HG03060 (cell line): ENCODE results near the gene SAYSD1.
"Not testable (repeated sequence)": the region's sequence is repeated elsewhere in the genome, so short reads cannot be mapped to it uniquely, and the experiment has no call there.

ENCODE experiments used
- ATAC-seq: cut with Tn5 transposase; IDR thresholded peaks from one replicate; pipeline ENCODE4 v1.9.1; 2021; ENCODE audit warnings: low read depth, moderate number of reproducible peaks; ENCODE audit not compliant: unreplicated experiment

SAYSD1 gene, protein sequence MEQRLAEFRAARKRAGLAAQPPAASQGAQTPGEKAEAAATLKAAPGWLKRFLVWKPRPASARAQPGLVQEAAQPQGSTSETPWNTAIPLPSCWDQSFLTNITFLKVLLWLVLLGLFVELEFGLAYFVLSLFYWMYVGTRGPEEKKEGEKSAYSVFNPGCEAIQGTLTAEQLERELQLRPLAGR

DNA sequence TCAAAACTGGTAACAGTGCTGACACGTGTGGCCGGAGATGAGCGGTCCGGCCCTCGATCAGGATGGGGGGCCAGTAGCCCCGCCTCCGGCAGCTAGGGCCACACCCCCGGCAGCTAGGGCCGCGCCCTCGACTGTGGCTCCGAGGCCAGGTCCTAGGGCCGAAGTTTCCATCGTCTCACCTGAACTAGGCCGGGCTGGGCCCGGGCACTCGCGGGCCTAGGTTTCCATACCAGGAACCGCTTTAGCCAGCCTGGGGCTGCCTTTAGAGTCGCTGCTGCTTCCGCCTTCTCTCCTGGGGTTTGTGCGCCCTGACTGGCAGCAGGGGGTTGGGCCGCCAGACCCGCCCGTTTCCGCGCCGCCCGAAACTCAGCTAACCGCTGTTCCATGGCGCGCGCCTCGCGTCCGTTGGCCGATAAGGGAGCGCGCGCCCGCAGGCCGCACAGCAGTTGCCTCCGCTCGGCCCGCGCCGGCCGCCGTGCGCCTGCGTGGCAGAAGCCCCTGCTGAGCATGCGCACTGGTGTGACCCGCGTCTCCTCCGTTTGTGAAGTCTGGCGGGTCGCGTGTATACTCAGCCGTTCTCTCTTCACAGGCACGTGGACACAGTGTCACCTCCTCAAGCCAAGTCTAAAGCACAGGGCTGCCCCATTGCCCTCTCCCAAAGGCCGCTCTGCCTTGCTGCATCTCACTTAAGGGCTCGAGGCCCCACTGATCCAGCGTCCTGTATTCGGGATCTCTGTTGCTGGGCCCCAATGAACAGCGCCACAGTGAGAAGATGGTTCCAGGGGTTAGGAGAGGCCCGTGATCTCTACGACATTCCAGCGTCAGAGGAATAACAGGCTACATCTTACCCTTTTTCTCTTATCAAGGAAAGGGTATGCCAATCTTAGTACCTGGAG lies at the start of gene SAYSD1:
SAYSD1 (minus strand) TSS at position 483 of the 896 bp plus-strand sequence; CDS start at position 386, 97 bp downstream.
- ATAC-seq: peak; percentile 88

DNA sequence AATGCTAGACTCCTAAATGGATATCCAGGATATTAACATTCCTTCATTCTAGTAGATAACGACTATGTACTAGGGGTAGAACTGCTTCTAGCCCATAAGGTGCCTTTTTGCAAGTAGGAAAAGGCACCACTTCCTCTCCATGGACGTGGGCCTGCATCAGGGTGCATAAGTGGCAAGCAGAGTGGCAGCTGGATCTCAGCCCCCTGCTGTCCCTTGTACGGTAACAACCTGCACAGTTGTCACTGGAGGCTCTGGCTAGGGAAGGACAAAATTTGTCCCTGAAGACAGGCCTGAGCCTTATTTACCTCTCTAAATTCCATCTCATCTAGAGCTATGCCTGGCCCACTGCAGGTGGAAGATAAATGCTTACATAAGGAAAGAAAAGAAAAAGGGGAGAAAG lies 42.5 kb upstream of the SAYSD1 start:
- ATAC-seq: no peak

GRCh38 chr6:39156801-39157200 lies 41.8 kb upstream of the SAYSD1 start:
- no peak for ATAC-seq

- ATAC-seq: no peak
Measured at GRCh38 chr6:39154705-39155104, 39.7 kb upstream of the SAYSD1 start.

GRCh38 chr6:39153766-39154397 lies 38.9 kb upstream of the SAYSD1 start:
- ATAC-seq: no peak

GRCh38 chr6:39152262-39152661 lies 37.3 kb upstream of the SAYSD1 start:
- no peak for ATAC-seq

DNA sequence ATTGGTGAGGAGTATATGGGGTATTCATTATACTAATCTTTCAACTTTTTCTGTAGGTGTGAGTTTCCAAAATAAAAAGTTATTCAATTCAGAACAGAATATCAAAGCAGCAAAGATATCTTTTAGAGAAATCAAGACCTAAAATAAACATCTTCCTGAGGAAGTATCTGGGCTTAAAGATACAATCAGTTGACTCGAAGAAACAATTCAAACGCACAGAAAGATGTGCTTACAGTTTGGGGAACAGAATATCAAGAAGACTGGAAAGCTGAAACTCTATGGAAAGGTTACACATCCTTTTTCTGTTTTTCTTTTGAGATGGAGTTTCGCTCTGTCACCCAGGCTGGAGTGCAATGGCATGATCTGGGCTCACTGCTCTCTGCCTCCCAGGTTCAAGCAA lies 36.2 kb upstream of the SAYSD1 start:
- no peak for ATAC-seq

DNA sequence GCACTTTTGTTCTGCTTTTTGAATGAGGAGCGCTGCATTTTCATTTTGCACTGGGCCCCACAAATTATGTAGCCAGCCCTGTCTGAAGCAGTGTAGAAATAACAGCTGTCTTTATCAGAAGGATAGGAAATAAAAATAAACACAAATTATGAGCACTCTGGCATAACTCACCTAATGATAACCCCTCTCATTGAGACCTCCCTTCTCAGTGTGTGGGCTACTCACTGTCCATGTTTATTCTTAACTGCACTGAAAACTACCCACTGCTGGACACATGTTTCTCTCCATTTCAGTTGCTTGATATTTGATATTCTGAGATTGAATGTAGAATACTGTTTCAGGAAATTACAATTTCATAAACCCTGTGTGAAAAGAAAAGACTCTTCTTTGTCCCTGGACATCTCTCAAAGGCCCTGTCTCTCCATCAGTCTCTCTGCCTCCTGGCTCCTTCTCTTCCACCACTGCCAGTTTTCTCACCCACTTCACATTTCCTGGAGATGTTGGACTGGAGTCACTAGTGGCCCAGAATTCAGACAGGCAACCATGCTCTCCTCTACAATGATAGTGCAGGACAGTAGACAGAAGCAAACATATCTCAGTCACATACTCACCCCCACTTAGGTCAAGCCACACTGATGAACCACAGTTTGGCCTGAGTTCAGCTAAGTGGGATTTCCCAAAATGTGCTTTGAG lies 29.6 kb upstream of the SAYSD1 start:
- no peak for ATAC-seq

DNA sequence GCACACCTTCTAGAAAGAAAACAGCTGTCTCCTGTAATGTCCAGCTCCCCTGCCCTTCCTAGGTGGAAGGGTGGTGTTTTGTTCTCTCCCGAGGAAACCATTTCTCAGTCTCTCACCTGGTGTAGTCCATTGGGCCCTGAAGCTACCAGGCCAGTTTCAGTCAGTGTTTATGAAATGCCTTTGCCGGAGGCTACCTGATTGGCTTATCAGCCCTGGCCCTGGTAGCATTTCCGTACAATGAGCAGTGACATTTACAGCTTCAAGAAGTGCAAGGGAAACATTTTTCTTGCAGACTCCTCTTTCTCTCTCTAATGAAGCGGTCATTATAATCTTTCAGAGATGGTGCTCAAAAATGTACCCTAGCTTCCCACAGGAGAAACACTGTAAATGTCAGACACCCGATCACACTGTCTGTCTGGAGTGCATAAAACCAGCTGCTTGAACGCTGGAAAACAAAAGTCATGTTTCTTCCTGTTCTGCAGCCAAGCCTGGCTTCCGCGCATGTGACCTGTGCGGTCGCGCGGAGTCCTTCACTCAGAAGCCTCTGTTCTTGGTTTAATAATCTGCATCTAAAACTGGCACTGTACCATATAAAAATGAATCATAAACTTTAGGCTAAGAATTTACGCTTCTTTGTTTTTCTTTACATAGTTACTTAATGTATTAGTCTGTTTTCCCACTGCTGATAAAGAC lies 28.4 kb upstream of the SAYSD1 start:
- no peak for ATAC-seq

- ATAC-seq: no peak
Measured at GRCh38 chr6:39140556-39141167, 25.7 kb upstream of the SAYSD1 start.

DNA sequence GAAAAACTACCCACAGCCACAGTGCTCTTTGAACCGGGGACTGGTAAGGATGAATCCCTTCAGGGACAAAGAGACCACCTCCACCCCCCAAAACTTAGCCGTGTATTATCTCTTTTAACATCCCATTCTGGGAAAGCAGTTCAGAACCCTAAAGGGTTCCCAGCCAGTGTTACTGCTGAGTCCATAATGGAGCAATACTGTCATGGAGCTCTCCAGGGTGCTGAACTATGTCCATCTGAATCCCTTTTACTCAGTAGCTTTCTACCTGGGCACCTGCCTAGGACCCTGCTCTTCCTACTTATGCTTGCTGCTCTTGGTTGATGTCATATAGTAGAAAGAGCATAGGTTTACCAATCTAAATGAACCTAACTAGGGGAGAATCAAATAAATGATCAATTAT lies 22.3 kb upstream of the SAYSD1 start:
- no peak for ATAC-seq

DNA sequence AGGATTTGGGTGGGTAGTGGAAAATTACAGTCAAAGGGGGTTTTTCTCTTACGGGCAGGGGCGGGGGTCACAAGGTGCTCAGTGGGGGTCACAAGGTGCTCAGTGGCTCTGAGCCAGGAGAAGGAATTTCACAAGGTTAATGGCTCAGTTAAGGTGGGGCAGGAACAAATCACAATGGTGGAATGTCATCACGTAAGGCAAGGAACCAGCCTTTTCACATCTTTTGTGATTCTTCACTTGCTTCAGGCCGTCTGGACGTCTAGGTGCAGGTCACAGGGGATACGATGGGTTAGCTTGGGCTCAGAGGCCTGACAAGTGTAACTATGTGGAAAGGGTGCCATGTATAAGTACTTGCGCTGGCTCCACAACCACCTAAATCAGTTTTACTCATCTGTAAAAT lies 21.2 kb upstream of the SAYSD1 start:
- ATAC-seq: not testable (repeated sequence)

- ATAC-seq: not testable (repeated sequence)
Measured at GRCh38 chr6:39134761-39135160, 19.8 kb upstream of the SAYSD1 start.

- ATAC-seq: no peak
Measured at GRCh38 chr6:39130691-39131090, 15.7 kb upstream of the SAYSD1 start.

GRCh38 chr6:39128832-39129231 lies 13.8 kb upstream of the SAYSD1 start:
- no peak for ATAC-seq

GRCh38 chr6:39128106-39128505 lies 13.1 kb upstream of the SAYSD1 start:
- no peak for ATAC-seq

- ATAC-seq: no peak
Measured at GRCh38 chr6:39124114-39124513, 9.1 kb upstream of the SAYSD1 start.

- ATAC-seq: no peak
Measured at GRCh38 chr6:39118921-39119320, 3.9 kb upstream of the SAYSD1 start.

- ATAC-seq: no peak
Measured at GRCh38 chr6:39114388-39114703, 640 bp downstream of the SAYSD1 start.

GRCh38 chr6:39113788-39114187 lies 1.2 kb downstream of the SAYSD1 start:
- no peak for ATAC-seq
